ENCODE measurements around the gene KCNQ1. TPM values are rescaled to one million over a fixed set of nuclear protein-coding genes. Genes with fewer than 3 reads are reported as not detected.

KCNQ1 gene
- total RNA-seq, 1 donor from 2014 or later = 0.13 TPM

GRCh38 chr11:2577991-2578928 is 133.5 kb downstream of the KCNQ1 start:
- DNase-seq (ENCODE audit: low read depth in 2 of 2) = no peak

- no peak for DNase-seq (ENCODE audit: low read depth in 2 of 2)
Measured at GRCh38 chr11:2578929-2579270, 134.1 kb downstream of the KCNQ1 start.

GRCh38 chr11:2579315-2580060 is 134.7 kb downstream of the KCNQ1 start:
- peak in 1 of 2 donors; percentile 4 for DNase-seq (ENCODE audit: low read depth in 2 of 2)

DNA sequence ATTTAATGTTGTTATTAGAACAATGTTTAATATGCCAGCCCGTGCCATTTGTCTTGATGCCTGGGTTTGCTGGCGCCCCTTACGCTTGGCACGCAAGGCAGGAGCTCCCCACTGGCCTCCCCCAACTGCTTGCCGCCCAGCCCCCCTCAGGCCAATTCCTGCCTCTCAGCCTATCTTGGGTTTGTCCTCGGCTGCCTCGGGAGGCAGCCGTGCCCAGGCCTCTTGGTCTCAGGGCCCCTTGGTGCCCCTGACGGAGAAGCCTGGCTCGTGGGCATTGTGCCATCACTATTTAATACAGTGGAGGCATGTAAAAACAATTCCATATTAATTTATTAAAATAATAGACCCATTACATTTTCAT is 135.2 kb downstream of the KCNQ1 start:
- DNase-seq (ENCODE audit: low read depth in 2 of 2) = no peak

GRCh38 chr11:2580571-2581001 is 135.8 kb downstream of the KCNQ1 start:
- no peak for DNase-seq (ENCODE audit: low read depth in 2 of 2)

- DNase-seq (ENCODE audit: low read depth in 2 of 2) = no peak
Measured at GRCh38 chr11:2581151-2581930, 136.5 kb downstream of the KCNQ1 start.

- DNase-seq (ENCODE audit: low read depth in 2 of 2) = no peak
Measured at GRCh38 chr11:2581931-2582350, 137.1 kb downstream of the KCNQ1 start.

- DNase-seq (ENCODE audit: low read depth in 2 of 2) = no peak
Measured at GRCh38 chr11:2582351-2582945, 137.6 kb downstream of the KCNQ1 start.

- DNase-seq (ENCODE audit: low read depth in 2 of 2) = no peak
Measured at GRCh38 chr11:2582946-2583604, 138.3 kb downstream of the KCNQ1 start.

GRCh38 chr11:2583605-2583958 is 138.8 kb downstream of the KCNQ1 start:
- DNase-seq (ENCODE audit: low read depth in 2 of 2) = no peak

GRCh38 chr11:2584434-2584811 is 139.6 kb downstream of the KCNQ1 start:
- DNase-seq (ENCODE audit: low read depth in 2 of 2) = no peak

- DNase-seq (ENCODE audit: low read depth in 2 of 2) = no peak
Measured at GRCh38 chr11:2584812-2585565, 140.2 kb downstream of the KCNQ1 start.

DNA sequence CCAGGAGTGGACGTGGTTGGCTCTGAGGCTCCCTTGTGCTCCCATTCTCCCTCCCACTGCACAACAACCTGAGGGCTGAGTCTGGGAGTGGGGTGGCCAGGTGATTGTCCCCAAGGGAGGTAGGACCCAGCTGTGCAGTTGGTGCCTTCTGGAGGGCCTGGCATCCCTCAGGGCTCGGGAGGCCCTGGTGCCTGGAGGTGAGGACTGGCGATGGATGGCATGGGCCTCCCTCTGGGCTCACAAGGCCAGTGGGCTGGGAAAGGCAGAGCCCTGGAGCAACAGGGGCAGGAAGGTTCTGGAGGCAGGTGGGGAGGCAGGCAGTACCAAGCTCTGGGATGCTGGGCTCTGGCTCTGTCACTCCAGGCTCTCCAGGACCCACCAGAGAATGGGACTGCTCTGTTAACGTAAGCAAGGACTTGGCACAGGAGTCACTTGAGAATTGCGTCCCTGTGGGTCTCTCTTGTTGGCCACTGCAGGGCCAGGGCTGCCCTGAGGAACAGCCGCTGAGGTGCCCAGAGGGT is 140.8 kb downstream of the KCNQ1 start:
- no peak for DNase-seq (ENCODE audit: low read depth in 2 of 2)

GRCh38 chr11:2586087-2586792 is 141.4 kb downstream of the KCNQ1 start:
- no peak for DNase-seq (ENCODE audit: low read depth in 2 of 2)

- no peak for DNase-seq (ENCODE audit: low read depth in 2 of 2)
Measured at GRCh38 chr11:2586793-2587131, 142.0 kb downstream of the KCNQ1 start.

GRCh38 chr11:2587132-2587930 is 142.5 kb downstream of the KCNQ1 start:
- DNase-seq (ENCODE audit: low read depth in 2 of 2) = no peak

- DNase-seq (ENCODE audit: low read depth in 2 of 2) = no peak
Measured at GRCh38 chr11:2587976-2588748, 143.4 kb downstream of the KCNQ1 start.

All from dermis microvascular lymphatic vessel endothelial cell (primary cell).